Measurements from ENCODE around the gene MINK1. TPM values are rescaled to one million over a fixed set of nuclear protein-coding genes. Genes with fewer than 3 reads are reported as not detected.

The MINK1 gene
- total RNA-seq, 6 donors from 2014 or later, result 52.3 to 311 (median 136) TPM

DNA sequence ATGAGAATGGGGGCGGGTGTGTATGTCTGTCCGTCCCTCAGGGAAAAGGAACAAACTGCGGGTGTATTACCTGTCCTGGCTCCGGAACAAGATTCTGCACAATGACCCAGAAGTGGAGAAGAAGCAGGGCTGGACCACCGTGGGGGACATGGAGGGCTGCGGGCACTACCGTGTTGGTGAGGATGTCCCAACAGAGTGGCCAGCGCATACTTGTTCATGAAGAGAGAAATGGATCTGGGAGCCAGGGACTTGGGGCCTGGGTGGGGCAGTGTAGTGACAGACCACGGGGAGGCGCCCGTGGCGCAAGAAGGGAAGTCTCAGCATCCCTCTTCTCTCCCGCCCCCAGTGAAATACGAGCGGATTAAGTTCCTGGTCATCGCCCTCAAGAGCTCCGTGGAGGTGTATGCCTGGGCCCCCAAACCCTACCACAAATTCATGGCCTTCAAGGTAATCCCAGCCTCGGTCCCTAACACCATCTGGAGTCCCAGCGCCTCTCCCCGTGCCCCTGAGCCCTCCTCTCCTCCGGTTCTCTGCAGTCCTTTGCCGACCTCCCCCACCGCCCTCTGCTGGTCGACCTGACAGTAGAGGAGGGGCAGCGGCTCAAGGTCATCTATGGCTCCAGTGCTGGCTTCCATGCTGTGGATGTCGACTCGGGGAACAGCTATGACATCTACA, 62.7 kb downstream of the MINK1 start:
- no peaks in the 10 kb centered on the region for H3K9me3 ChIP-seq
- H3K4me1 ChIP-seq, result peaks cover 0 to 20% (median 15%) of the 10 kb centered on the region in 4 donors
- ATAC-seq (ENCODE audit: low FRiP score in 2 of 2), result no peak
- peak in 1 of 2 donors; percentile 58 for DNase-seq
- WGBS, 2 donors, result 77 to 81% methylated on average over 24 to 27 of the region's 27 CpGs
- peaks cover 20 to 69% (median 66%) of the 10 kb centered on the region in 4 donors for H3K36me3 ChIP-seq
- H3K4me3 ChIP-seq, result no peak overlapping the region
- H3K27ac ChIP-seq, result no peak overlapping the region
- no peak for TF ChIP-seq POLR2A (IDR thresholded peaks at IDR 0.05)
- no peak for TF ChIP-seq EP300 (IDR thresholded peaks at IDR 0.05)
- TF ChIP-seq, protein P1, sequence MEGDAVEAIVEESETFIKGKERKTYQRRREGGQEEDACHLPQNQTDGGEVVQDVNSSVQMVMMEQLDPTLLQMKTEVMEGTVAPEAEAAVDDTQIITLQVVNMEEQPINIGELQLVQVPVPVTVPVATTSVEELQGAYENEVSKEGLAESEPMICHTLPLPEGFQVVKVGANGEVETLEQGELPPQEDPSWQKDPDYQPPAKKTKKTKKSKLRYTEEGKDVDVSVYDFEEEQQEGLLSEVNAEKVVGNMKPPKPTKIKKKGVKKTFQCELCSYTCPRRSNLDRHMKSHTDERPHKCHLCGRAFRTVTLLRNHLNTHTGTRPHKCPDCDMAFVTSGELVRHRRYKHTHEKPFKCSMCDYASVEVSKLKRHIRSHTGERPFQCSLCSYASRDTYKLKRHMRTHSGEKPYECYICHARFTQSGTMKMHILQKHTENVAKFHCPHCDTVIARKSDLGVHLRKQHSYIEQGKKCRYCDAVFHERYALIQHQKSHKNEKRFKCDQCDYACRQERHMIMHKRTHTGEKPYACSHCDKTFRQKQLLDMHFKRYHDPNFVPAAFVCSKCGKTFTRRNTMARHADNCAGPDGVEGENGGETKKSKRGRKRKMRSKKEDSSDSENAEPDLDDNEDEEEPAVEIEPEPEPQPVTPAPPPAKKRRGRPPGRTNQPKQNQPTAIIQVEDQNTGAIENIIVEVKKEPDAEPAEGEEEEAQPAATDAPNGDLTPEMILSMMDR (IDR thresholded peaks at IDR 0.05), result no peak
- TF ChIP-seq POLR2AphosphoS5 (IDR thresholded peaks at IDR 0.05), result no peak
- peaks cover 0 to 9% (median 0%) of the 10 kb centered on the region in 4 donors for H3K27me3 ChIP-seq

DNA sequence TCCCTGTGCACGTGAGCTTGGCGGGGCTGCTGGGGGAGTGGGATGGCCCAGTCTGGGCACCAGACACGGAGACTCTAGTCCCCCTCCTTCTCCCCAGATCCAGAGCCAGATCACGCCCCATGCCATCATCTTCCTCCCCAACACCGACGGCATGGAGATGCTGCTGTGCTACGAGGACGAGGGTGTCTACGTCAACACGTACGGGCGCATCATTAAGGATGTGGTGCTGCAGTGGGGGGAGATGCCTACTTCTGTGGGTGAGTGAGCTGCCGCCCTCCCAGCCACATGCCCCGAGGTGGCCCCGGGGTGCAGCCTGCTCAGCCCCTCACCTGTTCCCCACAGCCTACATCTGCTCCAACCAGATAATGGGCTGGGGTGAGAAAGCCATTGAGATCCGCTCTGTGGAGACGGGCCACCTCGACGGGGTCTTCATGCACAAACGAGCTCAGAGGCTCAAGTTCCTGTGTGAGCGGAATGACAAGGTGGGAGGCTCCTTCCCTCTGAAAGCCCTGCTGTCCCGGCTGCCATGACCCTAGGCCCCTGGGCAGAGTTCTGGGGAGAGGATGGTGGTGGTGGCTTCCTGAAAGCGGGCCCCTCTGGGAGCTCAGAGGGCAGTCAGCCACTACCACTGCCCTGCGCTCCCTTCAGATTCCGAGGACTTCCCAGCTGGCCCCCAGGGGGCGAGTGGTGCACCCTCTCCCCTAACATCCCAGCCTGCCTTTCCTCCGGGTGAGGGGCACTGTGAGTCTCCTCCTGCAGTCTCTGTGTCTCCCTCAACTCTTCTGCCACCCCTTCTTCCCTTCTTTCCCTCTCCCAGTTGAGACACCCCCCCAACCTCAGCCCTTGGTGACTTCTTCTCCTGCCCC, 63.4 kb downstream of the MINK1 start:
- Histone ChIP-seq H3K27me3 (peaks cover 0 to 9% (median 0%) of the 10 kb centered on the region in 4 donors), H3K9me3 (no peaks in the 10 kb centered on the region), H3K36me3 (peaks cover 15 to 62% (median 58%) of the 10 kb centered on the region in 4 donors), H3K27ac (no peak overlapping the region), H3K4me1 (peaks cover 0 to 26% (median 18%) of the 10 kb centered on the region in 4 donors), H3K4me3 (no peak overlapping the region)
- WGBS, 2 donors, result 91% methylated on average over 19 to 27 of the region's 27 CpGs
- ATAC-seq (ENCODE audit: low FRiP score in 2 of 2) (no peak), DNase-seq (peak in 1 of 2 donors; percentile 58)
- no peak for TF ChIP-seq EP300 (IDR thresholded peaks at IDR 0.05)
- TF ChIP-seq, protein P1 (IDR thresholded peaks at IDR 0.05), result no peak
- TF ChIP-seq POLR2A (IDR thresholded peaks at IDR 0.05), result no peak
- no peak for TF ChIP-seq POLR2AphosphoS5 (IDR thresholded peaks at IDR 0.05)

DNA sequence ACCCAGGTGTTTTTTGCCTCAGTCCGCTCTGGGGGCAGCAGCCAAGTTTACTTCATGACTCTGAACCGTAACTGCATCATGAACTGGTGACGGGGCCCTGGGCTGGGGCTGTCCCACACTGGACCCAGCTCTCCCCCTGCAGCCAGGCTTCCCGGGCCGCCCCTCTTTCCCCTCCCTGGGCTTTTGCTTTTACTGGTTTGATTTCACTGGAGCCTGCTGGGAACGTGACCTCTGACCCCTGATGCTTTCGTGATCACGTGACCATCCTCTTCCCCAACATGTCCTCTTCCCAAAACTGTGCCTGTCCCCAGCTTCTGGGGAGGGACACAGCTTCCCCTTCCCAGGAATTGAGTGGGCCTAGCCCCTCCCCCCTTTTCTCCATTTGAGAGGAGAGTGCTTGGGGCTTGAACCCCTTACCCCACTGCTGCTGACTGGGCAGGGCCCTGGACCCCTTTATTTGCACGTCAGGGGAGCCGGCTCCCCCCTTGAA, 64.1 kb downstream of the MINK1 start:
- ATAC-seq (ENCODE audit: low FRiP score in 2 of 2) (no peak), DNase-seq (peak in 1 of 2 donors; percentile 47)
- H3K27me3 ChIP-seq, result peaks cover 0 to 9% (median 0%) of the 10 kb centered on the region in 4 donors
- TF ChIP-seq EP300 (IDR thresholded peaks at IDR 0.05), result no peak
- TF ChIP-seq POLR2A (IDR thresholded peaks at IDR 0.05), result no peak
- TF ChIP-seq, protein P1 (IDR thresholded peaks at IDR 0.05), result no peak
- TF ChIP-seq POLR2AphosphoS5 (IDR thresholded peaks at IDR 0.05), result no peak
- H3K4me3 ChIP-seq, result no peak overlapping the region
- 89 to 94% methylated on average over 7 to 10 of the region's 10 CpGs for WGBS, 2 donors
- H3K36me3 ChIP-seq, result peaks cover 13 to 55% (median 53%) of the 10 kb centered on the region in 4 donors
- no peaks in the 10 kb centered on the region for H3K9me3 ChIP-seq
- no peak overlapping the region for H3K27ac ChIP-seq
- H3K4me1 ChIP-seq, result peaks cover 0 to 33% (median 18%) of the 10 kb centered on the region in 4 donors

DNA sequence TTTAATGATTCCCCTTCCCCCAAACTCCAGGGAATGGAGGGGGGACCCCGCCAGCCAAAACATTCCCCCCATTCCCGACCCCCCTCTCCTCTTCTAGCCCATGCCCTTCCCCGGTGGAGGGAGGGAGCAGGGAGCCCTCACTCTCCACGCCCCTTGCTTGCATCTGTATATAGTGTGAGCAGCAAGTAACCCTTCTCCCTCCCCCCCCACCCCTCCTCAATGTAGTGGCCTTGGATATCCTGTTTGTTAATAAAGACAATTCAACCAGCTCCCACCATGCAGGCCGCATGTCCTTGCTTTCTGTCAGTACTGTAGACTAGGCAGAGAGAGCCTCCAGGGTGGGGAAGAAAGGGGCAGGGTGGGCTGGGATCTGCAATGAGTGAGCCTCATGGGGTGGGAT, 64.6 kb downstream of the MINK1 start:
- peaks cover 2 to 35% (median 21%) of the 10 kb centered on the region in 4 donors for H3K4me1 ChIP-seq
- no peak overlapping the region for H3K4me3 ChIP-seq
- DNase-seq (no peak), ATAC-seq (ENCODE audit: low FRiP score in 2 of 2) (no peak)
- TF ChIP-seq, protein P1 (IDR thresholded peaks at IDR 0.05), result no peak
- TF ChIP-seq POLR2AphosphoS5 (IDR thresholded peaks at IDR 0.05) (no peak), EP300 (IDR thresholded peaks at IDR 0.05) (no peak), POLR2A (IDR thresholded peaks at IDR 0.05) (no peak)
- H3K27me3 ChIP-seq, result peaks cover 0 to 9% (median 0%) of the 10 kb centered on the region in 4 donors
- no peaks in the 10 kb centered on the region for H3K9me3 ChIP-seq
- no peak overlapping the region for H3K27ac ChIP-seq
- peaks cover 12 to 49% (median 48%) of the 10 kb centered on the region in 4 donors for H3K36me3 ChIP-seq
- WGBS, 2 donors, result 64 to 85% methylated on average over 5 of the region's 5 CpGs
